Kidney (tissue), 14 donors: ENCODE measurements around the gene TBC1D10B. TPM values are rescaled to one million over a fixed set of nuclear protein-coding genes. Genes with fewer than 3 reads are reported as not detected.
"Not testable (repeated sequence)": the region's sequence is repeated elsewhere in the genome, so short reads cannot be mapped to it uniquely, and the experiment has no call there.

ENCODE experiments used
- DNase-seq, 5 donors: peaks; one replicate each; pipeline ENCODE4 v3.0.0-alpha.2; 2013 to 2020
- FAIRE-seq: peaks from 2 replicates; lab custom pipeline; 2012; peaks lifted over from hg19 to GRCh38; lab: Jason Lieb, UNC
- H3K27ac ChIP-seq, 2 donors: one replicate each; pipeline ENCODE4 v1.7.0; 2013; ENCODE audit warnings: low read depth in 2 of 2, low read length in 2 of 2, inconsistent platforms in 1 of 2
- H3K27me3 ChIP-seq: one replicate; pipeline ENCODE4 v1.7.1; 2013; ENCODE audit warnings: low read length, inconsistent platforms; ENCODE audit not compliant: control insufficient read depth, insufficient read depth
- H3K36me3 ChIP-seq, 3 donors: one replicate each; pipeline versions ENCODE4 v1.7.0 to v1.7.1; 2013; ENCODE audit warnings: low read length in 3 of 3, control low read depth in 1 of 3, inconsistent platforms in 1 of 3; ENCODE audit not compliant: insufficient read depth in 3 of 3, control insufficient read depth in 2 of 3
- H3K4me1 ChIP-seq, 3 donors: one replicate each; pipeline versions ENCODE4 v1.7.0 to v1.7.1; 2013; ENCODE audit warnings: low read length in 3 of 3, inconsistent platforms in 1 of 3, low read depth in 1 of 3; ENCODE audit not compliant: control insufficient read depth in 2 of 3, insufficient read depth in 2 of 3
- H3K4me3 ChIP-seq, 3 donors: one replicate each; pipeline versions ENCODE4 v1.7.0 to v1.8.1; 2013; ENCODE audit warnings: low read length in 3 of 3, control low read depth in 1 of 3, inconsistent platforms in 1 of 3
- H3K9ac ChIP-seq, 3 donors: one replicate each; pipeline versions ENCODE4 v1.7.0 to v1.7.1; 2013; ENCODE audit warnings: low read length in 3 of 3, control low read depth in 1 of 3, inconsistent platforms in 1 of 3
- H3K9me3 ChIP-seq, 3 donors: one replicate each; pipeline versions ENCODE4 v1.7.0 to v1.7.1; 2013; ENCODE audit warnings: low read length in 3 of 3, control low read depth in 1 of 3, inconsistent platforms in 1 of 3; ENCODE audit not compliant: control insufficient read depth in 2 of 3, insufficient read depth in 1 of 3
- CTCF ChIP-seq: IDR thresholded peaks from 3 replicates; pipeline ENCODE4 v1.5.1; 2012; ENCODE audit warnings: mild to moderate bottlenecking, moderate library complexity, borderline replicate concordance; ENCODE audit not compliant: insufficient read depth; ENCODE audit errors: extremely low read depth
- intact Hi-C: fragments of 100-400 bp; cut with DNase I; formaldehyde crosslinking; loops from one replicate; pipeline ENCODE4 v1.11.1; 2022
- polyA plus RNA-seq: library from polyadenylated mRNA; stranded (reverse); fragments of 350-450 nt; fragmentation: Illumina TruSeq; extraction: RNeasy Lipid Tissue Mini Kit (QIAGEN cat#74804); gene quantifications from one replicate; pipeline ENCODE4 v1.2.3, GENCODE V29; 2014; ENCODE audit warnings: low read depth, low replicate concordance; ENCODE audit not compliant: insufficient read depth
- total RNA-seq: library from RNA; stranded (reverse); fragmentation: NEBNext Ultra II Directional; extraction: Animal tissue kit (Norgen Biotek cat#: 25700); gene quantifications from one replicate; pipeline ENCODE4 v1.2.1, GENCODE V29; 2021
- donor health status: control.
- donor health status: control.
- donor health status: control.
- donor health status: control.
- donor health status: control.
- donor health status: DM: yes; HTN: yes; CAD: no.
- donor health status: Normal renal cell carcinoma (clear cell type).

TBC1D10B gene
- total and polyA plus RNA-seq, 2 donors from 2014 or later: 30.1 to 32.7 TPM

DNA sequence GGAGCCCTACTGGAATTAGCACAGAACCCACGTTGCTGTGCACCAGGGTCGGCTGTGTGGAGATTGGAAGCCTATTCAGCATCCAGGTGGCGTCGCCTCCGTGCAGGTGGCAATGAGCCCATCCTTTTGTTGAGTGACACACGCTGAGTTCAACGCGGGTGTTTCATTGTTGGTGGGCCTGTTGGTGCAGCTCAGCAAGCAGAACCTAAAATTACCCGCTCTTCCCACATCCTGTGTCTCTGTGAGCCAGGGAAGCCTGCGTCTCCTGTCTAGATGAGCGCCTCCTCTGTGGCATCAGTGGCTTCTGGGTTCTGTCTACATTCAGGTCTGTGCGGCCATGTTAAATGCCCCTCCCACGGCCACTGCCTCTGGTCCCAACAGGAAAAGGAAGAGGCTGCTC, 29.7 kb downstream of the TBC1D10B start:
- DNase-seq (no peak), FAIRE-seq (no peak)
- no peaks in the 10 kb centered on the region for H3K9me3 ChIP-seq

DNA sequence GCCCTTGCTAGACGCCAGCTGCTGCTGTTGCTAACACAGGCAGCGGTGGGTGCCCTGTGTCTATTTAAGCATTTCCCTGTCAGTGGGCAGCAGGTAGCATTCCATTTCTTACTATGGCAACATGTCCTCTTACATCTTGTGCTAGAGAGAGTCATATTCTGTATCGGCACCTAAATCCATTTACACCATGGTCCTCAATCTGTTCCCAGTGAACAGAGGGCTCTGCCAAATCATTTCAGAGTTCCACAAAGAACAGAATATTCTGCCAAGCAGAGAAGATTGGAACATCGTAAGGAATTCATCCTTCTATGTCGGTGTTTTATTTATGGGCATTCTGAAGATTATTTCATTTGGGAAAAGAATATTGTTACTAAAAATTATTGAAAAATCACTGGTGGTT, 31.6 kb downstream of the TBC1D10B start:
- H3K9me3 ChIP-seq, H3K27ac ChIP-seq, H3K27me3 ChIP-seq, FAIRE-seq, DNase-seq, H3K4me1 ChIP-seq, H3K36me3 ChIP-seq, intact Hi-C loops, H3K9ac ChIP-seq, H3K4me3 ChIP-seq: not testable (repeated sequence)

More for the DNA sequence above, 29.7 kb downstream of the TBC1D10B start:
- no peak overlapping the region for H3K9ac ChIP-seq
- H3K27ac ChIP-seq: no peak overlapping the region
- no peaks in the 10 kb centered on the region for H3K36me3 ChIP-seq
- no peak overlapping the region for H3K4me3 ChIP-seq
- H3K27me3 ChIP-seq: no peaks in the 10 kb centered on the region
- peaks cover 0 to 4% (median 4%) of the 10 kb centered on the region in 3 donors for H3K4me1 ChIP-seq
- intact Hi-C loops: no loop called here
- TF ChIP-seq CTCF: no peak

DNA sequence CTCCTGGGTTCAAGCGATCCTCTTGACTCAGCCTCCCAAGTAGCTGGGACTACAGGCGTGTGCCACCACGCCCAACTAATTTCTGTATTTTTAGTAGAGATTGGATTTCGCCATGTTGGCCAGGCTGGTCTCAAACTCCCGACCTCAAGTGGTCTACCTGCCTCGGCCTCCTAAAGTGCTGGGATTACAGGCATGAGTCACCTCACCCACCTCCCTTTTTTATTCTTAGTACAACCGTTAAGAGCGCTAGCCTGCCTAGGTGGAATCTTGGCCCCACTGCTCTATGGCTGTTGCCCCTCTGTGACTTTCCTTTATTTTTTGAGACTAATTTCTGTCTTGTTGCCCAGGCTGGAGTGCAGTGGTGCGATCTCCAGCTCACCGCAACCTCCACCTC, 32.3 kb downstream of the TBC1D10B start:
- H3K4me1 ChIP-seq, DNase-seq, H3K36me3 ChIP-seq, H3K9me3 ChIP-seq, H3K27me3 ChIP-seq, H3K27ac ChIP-seq, H3K4me3 ChIP-seq, H3K9ac ChIP-seq, intact Hi-C loops, FAIRE-seq: not testable (repeated sequence)

DNA sequence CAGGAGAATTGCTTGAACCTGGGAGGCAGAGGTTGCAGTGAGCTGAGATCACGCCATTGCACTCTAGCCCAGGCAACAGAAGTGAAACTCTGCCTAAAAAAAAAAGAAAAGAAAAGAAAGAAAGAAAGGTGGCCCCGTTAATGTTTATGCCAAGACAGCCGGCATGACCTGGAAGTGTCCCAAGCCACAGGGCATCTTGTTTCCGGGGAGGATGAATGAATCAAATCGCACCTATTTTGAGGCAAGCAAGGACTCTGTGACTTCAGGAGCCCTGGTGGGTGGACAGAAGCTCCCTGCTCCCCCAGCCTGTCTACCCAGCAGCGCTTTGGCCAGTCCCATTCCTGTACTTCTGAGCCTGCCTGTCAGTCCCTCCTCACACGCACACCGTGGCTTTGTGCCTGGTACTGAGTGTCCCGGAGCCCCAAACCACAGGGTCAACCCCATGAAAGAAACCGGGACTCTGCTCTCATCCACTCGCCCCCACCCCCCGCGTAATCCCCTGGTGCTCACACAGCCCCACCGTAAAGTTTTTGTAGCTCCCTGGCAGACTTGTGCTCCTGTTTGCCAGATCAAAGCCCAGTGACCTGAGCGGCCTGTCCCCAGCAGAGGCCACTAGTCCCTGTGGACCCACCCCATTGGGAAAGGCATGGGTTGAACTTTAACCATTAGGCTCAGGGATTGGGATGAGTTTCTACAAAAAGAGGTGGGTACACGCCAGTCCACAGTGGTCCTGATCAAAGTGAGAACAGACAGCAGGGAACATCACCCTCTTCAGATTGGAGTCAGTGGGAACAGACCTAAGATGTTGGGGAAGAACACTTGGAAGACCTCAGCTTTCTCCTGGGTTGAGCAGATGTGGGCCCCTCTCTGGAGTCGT, 34.5 kb downstream of the TBC1D10B start:
- DNase-seq: peak in 1 of 5 donors; percentile 70
- TF ChIP-seq CTCF: no peak
- intact Hi-C loops: no loop called here
- peak overlapping the region; percentile 42 to 58 (median 55) for H3K9ac ChIP-seq
- H3K27ac ChIP-seq: peak overlapping the region; percentile 47 to 57
- no peaks in the 10 kb centered on the region for H3K36me3 ChIP-seq
- FAIRE-seq: no peak
- H3K9me3 ChIP-seq: no peaks in the 10 kb centered on the region
- H3K27me3 ChIP-seq: no peaks in the 10 kb centered on the region
- H3K4me3 ChIP-seq: peak overlapping the region; percentile 63 to 66 (median 64)
- H3K4me1 ChIP-seq: peaks cover 0 to 5% (median 5%) of the 10 kb centered on the region in 3 donors

DNA sequence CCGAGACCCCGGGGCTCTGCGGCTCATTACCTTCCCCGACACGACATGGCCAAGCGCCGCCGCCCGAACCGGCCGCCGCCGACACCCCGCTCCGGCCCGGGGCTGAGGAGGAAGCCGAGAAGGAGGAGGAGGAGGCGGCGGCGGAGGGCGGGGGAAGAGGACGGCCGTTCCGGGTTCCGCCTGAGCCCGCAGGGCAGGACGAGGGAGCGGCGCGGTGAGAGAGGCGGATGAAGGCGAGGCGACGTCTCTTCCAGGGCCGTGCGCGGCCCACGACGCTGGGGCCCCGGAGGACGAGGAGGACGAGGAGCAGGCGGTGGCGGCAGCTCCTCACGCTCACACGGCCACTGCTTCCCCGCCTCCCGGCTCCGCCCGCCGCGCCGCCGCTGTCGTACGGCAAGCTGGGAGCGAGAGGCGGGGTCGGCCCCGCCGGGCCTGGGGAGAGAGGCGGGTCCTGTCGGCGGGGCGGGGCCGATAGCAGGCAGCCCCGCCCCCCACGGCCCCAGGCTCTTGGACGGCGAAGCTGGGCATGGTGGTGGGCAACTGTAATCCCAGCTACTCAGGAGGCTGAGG, 35.2 kb downstream of the TBC1D10B start:
- H3K9me3 ChIP-seq, FAIRE-seq, H3K27me3 ChIP-seq, intact Hi-C loops, H3K4me1 ChIP-seq, H3K36me3 ChIP-seq: not testable (repeated sequence)
- peak; percentile 84 to 96 (median 91) for DNase-seq
- Histone ChIP-seq H3K27ac (peak overlapping the region; percentile 80 to 89), H3K9ac (peak overlapping the region in 2 of 3 donors; percentile 42 to 58), H3K4me3 (peak overlapping the region; percentile 63 to 66 (median 64))

DNA sequence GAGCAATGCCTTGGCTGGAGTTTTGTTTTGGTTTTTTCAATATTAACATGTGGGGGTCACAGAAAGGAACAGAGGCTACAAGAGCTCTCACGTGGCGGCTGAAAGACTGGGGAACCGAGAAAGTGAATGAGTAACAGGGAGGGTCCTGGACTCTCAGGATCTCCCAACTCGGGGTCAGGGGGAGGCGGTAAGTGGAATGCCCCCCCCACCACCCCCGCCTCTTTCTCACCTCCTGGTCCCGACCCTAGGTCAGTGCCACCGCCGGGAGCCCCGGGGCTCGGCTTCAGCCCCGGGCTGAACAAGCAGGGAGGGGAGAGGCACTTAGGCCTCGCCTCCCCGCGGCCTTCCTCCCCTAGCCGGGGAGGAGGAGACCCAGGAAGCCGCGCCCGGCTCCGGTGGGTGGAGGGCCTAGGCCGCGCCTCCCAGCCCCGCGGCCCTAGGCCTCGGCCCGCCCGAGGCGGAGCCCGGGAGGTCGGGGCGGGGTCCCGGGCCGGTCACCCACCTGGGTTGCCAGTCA, 35.8 kb downstream of the TBC1D10B start:
- FAIRE-seq, H3K27me3 ChIP-seq, H3K4me1 ChIP-seq, H3K36me3 ChIP-seq, H3K9me3 ChIP-seq, intact Hi-C loops: not testable (repeated sequence)
- H3K9ac ChIP-seq: peak overlapping the region in 1 of 3 donors; percentile 34
- peak; percentile 70 to 96 (median 87) for DNase-seq
- H3K27ac ChIP-seq: peak overlapping the region in 1 of 2 donors; percentile 65
- peak overlapping the region; percentile 48 to 57 (median 50) for H3K4me3 ChIP-seq
